HG03139 (cell line): ENCODE measurements around the gene BAHCC1.

Experiments
- ATAC-seq: cut with Tn5 transposase; IDR thresholded peaks from one replicate; pipeline ENCODE4 v1.9.1; 2021; ENCODE audit not compliant: unreplicated experiment

The BAHCC1 gene

DNA sequence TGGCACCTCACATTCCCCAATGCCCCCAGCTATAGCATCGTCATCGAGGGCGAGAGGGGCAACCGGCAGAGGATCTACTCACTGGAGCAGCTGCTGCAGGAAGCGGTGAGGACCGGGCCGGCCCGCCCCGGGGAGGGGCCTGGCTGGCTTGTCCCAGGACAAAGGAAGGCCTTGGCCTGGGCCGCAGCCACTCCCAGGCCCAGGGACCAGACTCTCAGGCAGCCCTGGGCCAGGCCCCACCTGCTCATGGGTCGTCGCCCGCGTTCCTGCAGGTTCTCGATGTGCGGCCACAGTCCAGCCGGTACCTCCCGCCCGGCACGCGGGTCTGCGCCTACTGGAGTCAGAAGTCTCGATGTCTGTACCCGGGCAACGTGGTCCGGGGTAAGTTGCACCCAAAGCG lies 64.0 kb downstream of the BAHCC1 start:
- ATAC-seq = no peak

DNA sequence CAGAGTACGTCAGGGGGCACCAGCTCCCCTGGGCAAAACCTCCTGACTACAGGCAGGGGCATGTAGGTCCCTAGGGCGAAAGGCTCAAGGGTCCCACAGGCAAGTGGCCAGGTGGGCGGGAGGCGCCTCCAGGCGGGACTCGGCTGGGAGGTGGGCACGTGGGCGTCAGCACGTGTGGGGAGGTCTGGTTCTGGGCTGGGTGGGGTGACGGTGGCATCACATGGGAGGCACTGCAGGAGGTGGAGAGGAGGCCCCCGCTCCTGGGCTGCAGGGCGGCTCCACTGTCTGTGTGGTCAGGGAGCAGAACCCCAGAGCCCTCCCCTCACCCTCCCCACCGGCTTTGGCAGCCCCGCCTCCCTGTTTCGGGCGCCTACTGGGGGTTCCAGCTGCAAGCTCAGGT lies 64.6 kb downstream of the BAHCC1 start:
- ATAC-seq = no peak

DNA sequence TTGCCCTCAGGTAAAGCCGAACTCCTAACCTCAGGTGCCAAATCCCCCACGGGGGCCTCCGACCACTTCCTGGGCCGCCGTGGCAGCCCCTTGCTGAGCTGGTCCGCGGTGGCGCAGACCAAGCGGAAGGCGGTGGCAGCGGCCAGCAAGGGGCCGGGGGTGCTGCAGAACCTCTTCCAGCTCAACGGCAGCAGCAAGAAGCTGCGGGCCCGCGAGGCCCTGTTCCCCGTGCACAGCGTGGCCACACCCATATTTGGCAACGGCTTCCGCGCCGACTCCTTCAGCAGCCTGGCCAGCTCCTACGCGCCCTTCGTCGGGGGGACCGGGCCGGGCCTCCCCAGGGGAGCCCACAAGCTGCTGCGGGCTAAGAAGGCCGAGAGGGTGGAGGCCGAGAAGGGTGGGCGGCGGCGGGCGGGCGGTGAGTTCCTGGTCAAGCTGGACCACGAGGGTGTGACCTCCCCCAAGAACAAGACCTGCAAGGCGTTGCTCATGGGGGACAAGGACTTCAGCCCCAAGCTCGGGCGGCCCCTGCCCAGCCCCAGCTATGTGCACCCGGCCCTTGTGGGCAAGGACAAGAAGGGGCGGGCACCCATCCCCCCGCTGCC lies 65.7 kb downstream of the BAHCC1 start:
- no peak for ATAC-seq

DNA sequence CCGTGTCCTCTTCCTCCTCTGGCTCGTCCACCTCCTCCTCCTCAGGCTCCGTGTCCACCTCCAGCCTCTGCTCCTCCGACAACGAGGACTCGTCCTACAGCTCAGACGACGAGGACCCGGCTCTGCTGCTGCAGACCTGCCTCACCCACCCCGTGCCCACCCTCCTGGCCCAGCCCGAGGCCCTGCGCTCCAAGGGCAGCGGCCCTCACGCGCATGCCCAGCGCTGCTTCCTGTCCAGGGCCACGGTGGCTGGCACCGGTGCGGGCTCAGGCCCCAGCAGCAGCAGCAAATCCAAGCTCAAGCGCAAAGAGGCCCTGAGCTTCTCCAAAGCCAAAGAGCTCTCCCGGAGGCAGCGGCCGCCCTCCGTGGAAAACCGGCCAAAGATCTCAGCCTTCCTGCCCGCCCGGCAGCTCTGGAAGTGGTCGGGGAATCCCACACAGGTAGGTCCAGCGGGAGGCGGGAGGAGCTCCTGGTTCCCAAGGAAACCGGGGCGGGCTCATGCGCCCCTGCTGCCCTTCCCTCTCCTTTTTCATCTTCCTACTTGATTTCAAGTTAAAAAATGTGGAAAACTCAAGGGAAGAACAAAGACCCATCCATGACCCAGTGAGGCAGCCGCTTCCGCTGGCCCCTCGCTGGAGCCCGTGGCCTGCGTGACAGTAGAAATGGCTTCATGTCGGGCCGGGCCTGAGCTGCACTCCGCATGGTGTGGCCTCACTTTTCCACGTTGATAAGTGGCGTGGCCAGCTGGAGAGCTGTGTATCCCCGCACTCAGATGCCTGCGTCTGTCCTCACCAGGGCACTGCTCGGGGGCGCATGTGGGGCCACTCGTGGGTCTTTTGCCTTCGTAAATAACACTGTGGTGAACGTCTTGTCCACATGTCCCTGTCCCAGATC lies 66.6 kb downstream of the BAHCC1 start:
- ATAC-seq = no peak

DNA sequence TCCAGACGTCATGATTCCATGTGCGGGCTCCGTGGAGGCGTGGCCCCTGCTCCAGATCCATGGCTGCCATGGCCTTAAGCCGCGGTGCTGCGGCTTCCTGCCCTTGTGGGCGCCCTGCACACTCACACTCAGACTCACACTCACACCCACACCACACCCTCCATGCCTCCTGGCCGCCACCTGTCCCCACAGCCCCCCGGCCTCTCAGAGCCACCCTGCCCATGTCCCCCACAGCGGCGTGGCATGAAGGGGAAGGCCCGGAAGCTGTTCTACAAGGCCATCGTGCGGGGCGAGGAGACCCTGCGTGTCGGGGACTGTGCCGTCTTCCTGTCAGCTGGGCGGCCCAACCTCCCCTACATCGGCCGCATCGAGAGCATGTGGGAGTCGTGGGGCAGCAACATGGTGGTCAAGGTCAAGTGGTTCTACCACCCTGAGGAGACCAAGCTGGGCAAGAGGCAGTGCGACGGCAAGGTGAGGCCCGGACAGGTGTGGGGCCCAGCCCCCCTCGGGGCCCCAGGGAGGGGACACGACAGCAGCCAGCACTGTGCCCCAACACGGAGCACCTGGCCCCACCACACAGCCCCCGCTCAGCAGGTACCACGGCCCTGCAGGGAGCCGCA lies 67.4 kb downstream of the BAHCC1 start:
- no peak for ATAC-seq

DNA sequence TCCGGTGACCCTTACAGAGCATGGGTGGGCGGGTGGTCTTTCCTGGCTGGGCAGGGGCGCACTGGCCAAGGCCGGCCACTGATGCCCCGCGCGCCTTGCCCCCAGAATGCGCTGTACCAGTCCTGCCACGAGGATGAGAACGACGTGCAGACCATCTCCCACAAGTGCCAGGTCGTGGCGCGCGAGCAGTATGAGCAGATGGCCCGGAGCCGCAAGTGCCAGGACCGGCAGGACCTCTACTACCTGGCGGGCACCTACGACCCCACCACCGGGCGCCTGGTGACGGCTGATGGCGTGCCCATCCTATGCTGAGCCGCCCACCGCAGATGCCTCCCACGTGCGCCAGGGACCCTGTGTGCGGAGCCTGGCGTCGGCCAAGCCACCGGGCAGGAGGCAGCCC lies 68.2 kb downstream of the BAHCC1 start:
- ATAC-seq = no peak

DNA sequence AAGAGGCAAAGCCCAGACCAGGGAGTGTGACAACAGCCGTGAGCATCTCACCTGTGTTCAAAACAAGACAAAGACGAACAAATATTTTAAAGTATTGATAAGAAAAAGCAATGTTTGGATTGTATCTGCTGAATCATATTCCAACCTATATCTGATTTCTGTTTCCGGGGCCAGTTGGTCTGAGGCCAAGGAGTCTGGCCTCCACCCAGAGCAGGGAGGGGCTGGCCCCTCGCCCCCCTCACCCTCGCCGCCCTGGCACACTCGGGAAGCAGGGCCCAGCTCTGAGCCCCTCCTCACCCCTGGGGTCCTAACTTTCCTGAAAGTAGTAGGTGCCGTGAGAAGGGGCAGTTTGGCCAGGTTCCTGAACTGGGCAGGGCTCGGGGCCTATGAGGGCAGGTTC lies 69.3 kb downstream of the BAHCC1 start:
- ATAC-seq = no peak

DNA sequence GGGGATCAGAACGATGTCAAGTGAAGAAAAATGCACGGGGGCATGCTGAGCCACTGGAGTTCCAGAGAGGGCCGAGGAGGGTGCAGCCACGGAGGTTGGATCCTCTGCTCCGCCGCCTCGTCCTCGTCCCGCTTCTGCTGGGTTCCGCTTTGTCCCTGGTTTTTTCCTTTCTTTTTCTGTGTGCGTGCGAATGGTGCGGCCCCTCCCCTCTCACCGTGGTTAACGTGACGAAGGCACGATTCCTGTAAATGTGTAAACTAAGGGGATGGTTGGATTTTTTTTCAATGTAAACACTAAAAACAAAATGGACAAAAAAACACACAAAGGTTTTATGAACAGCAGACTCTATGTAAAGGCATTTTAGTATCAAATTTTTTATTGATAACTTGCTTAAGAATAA lies 70.7 kb downstream of the BAHCC1 start:
- ATAC-seq = no peak

DNA sequence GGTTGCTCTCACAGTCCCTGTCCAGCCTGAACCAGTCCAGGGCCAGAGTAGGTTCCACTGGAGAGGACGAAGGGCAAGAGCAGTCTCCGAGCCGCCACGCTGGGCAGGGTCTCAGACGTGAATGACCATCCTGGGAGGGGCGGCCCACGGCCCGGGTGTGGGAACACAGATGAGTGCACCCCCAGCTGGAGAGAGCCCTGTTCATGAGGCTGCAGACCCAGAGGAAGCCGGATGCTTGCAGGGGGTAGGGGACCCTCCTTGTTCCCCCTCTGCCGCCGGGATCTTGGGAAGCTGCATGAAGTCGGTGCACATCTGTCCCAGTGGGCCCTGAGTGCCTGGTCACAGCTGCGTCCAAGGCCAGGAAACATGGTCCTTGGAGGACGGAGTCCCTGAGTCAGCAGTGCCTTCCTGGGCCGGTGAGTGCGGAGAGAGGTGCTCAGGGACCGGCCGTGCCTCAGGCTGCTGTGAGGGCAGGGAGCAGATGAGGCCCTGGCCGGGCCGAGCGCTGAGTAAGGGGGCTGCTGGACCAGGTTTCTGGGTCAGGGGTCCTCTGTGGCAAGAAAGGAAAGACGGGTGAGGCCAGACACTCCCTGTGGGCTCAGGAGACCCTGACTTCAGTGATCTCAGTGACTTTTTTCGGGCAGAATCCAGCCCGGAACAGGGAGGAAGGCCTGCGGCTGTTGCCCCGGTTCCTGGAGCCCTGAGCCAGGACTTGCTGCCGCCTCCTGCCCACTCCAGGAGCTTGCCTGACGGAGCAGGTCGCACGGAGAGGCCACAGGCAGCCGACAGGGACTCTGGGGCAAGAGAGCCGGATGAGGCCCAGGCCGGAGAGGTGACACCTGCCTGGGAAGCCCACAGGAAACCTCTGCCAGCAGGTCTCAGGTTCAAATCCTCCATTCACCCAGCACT lies 71.6 kb downstream of the BAHCC1 start:
- ATAC-seq = no peak

DNA sequence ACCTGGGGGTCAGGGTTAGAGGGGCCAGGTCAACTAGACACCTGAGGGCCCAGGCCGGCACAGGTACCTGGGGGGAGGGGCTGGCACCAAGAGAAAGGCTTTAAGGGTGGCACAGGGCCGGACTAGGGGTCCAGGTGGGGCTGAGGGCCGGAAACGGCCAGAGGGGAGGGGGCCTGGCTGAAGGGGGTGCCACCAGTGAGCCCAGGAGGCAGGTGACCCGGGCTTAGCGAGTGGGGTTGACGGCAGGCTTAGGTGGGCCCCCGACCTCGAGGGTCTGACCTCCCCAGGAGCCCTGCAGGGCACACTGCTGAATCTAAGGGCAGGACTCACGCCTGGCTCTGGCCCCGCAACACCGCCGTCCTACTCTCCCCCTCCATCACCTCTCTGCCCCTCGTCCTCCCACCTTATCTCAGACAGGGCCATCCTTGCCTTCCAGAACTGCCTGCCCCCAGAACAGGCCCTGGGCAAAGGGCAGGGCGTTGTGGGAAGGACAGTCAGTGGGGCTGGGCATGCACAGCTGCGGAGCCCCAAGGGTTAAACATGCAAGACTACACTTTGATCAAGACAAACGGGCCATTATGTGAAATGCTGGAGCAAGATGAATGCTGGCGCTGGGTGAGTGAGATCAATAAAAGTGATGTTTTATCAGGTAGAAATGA lies 73.0 kb downstream of the BAHCC1 start:
- ATAC-seq = no peak

DNA sequence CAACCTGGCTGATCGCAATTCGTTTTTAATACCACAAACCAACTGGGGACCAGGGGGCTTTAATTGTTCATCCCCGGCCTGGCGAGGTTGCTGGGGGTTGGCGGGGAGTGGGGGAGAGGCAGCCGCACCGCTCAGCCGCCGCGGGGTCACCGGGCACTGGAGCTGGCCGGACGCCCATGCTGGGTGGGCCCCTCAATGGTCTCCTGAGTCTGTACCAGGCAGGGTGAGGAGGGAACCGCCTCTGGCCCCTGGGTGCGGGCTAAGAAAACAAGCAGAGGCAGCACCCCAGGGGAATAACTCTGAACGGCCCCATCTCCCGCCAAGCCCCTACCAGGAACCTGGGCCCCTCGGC lies 73.5 kb downstream of the BAHCC1 start:
- ATAC-seq = no peak

DNA sequence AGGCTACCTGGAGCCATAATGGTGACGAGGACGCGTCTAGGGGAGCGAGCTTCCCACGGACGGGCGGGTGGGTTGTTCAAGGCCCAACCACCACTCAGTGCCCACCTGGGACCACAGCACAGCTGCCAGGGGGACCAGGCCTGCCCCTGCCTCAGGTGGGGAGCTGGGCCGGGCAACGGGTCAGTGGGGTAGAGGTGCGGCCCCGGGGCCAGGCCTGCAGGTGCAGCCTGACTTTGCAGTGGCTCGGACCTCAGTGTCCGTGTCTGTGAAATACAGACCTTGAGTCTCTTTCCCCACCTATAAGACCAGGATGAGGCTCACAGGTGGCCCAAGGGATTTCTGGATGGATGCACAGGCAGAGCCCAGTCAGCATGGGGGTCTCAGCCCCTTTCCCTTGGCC lies 74.0 kb downstream of the BAHCC1 start:
- ATAC-seq = no peak

DNA sequence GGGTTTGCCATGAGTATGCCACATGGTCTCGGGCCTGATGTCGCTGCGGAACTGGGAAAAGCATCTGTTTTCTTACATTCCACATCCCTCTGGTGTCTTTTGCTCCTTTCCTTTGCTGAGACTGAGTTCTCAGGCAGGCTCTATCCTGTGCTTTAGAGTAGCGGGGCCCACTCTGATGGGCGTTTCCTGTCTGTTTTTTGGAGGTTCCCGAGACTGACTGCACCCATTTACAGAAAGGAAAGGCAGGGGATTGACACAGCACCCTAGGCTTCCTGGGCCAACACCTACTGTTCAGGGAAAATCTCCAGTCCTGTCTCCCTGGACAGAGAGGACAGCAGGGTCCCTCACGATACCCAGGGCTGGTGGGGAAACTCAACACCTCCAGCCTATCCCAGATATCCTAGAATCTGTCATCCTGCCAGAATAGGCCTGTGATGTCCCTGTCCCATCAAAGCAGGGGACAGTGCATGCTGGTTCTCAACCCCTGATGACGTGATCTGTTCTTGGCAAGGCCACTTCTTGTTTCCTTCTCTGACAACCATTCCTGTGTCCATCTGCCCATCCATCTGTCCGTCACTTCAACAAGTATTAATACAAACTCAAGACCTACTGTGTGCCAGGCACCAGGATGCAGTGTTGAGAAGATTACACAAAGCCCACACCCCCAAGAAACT lies 75.2 kb downstream of the BAHCC1 start:
- ATAC-seq = no peak

DNA sequence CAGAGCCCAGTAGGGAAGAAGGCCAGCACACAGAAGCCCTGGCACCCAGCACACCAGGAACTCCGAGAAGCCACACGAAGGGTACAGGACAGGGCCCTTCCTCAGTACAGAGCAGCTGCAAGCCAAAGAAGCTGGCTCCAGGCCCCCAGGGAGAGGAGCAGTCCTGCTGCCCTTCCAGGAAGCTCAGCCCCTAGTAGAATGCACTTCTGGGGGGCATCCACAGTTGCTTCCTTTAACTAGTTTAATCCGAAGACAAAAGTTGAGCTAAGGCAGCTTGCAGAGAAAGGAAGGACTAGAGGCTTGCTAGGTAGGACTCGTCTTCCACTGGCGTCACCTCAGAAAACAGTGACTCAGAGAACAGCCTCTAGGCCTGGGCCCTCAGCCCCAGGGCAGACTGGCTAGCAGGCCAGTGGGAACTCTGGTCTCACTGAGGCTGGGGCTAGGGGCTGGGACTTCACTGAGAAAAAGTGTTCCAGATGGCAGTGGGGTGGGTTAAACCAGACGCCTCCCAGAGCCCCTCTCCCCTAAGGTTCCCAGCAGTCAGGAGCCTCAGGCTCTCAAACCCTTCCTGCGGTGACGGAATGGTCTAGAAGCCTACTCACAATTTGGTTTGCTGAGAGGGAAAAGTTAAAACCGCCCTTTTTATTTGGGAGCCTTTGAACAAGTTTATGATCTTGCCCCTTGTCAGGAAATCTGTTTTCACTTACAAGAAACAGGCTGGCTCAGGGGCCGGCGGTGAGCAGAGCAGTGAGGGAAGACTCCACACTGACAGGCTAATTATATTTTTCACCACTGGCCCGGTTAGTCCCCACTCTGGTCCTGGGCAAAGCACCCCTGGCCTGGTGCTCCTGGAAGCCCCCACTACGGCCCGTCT lies 75.9 kb downstream of the BAHCC1 start:
- ATAC-seq = no peak

DNA sequence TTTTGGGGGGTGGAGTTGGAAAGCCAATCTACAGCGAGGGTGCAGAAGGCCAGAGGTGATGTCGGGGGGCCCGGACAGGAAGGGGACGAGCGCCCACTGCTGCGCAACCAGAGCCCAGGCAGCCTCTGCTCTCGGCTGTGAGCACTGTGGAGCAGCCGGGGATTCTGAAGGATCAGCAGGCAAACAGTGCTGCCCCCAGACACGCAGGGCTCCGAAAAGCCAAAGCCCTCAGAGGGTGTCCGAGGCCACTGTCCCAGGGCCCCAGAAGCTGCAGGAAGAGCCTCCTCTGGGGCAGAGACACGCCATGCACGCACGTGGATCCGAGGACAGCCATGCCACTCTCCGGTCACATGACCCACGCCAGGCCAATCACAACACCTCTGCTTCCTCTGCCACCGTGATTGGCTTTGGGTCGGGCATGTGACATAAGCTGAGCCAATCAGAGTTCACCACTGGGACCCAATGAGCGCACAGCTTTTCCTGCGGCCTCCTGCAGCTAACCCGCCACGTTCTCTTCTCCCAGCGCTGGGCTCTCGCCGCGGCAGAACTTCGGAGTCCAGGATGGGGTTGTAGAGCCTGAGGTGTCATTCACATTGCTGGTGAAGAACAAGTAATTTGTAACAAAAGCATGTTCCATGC lies 76.7 kb downstream of the BAHCC1 start:
- no peak for ATAC-seq

DNA sequence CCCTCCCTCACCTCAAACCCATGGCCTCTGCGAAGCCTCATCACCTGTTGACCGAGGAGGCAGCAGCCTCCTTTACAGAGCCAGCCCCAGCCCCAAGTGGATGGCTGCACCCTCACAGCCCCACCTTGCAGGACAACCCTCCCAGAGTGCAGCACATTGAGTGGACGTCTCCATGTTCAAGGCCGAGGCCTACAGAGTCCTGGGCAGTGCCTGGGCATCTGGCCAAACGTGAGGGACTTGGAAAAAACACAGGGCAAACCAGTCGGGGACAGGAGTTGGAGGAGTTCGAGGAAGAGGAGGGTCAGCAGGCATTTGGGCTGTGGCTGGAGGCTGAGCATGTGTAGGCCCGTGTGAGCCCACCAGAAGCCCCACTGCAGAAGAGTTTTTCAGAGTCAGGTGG lies 77.8 kb downstream of the BAHCC1 start:
- ATAC-seq = no peak

DNA sequence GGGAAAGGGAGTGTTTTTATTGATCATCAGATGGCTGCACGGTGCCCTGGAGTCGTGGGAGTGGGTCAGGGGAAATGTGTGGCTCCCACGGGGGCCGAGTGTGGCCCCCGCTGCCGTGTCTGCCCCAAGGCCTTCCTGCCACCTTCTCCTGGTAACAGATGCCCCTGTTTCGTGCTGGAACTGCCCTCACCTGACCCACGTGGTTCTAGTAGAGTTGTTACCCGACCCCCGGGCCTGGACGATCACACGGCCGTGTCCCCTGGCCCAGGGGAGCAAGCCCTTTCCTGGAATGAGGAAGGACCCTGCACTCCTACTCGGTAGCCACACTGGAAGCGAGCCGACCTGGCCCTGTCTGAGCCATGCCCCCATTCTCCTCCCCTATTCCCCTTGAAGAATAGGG lies 79.7 kb downstream of the BAHCC1 start:
- ATAC-seq = no peak

DNA sequence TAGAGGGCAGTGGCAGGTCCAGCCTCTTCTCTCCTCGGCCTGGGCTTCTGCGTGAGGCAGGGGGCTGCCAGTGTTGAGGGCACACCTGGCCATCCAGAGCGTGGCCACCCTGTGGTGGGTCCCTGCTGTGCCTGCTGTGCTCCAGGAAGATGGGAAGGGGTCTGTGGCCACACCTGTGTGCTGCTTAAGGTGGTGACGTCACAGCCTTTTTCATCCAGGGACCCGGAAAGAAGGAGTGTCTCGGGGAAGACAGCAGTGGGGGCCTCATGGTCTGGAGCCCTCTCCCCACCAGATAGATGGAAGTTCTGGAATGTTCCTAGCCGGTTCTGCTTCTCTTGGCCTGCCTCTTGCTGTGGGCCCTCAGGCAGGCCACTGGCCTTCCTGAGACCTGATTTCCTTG lies 80.8 kb downstream of the BAHCC1 start:
- no peak for ATAC-seq

DNA sequence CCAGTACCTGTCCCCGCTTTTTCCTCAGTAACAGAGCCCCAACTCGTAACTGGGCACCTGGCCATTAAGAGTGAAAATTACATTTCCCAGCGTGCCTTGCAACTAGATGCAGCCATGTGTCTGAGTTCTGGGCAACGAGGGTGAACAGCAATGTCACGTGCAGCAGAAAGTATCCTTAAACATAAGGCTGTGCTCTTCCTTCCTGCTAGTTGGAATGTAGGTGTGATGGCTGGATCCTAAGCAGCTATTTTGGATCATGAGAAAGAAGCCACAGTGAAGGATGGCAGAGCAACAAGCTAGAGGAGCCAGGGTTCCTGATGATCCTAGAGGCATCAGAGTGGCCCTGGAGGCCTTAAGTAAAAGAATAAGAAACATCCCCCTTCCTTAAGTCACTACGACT lies 81.4 kb downstream of the BAHCC1 start:
- ATAC-seq = no peak
